ENCODE measurements around the gene PARL.

GRCh38 chr3:183782576-183783276 is 102.0 kb downstream of the PARL start:
- TF ChIP-seq CTCF (IDR thresholded peaks at IDR 0.05) (no peak), POLR2AphosphoS5 (IDR thresholded peaks at IDR 0.05; ENCODE audit: insufficient read depth in 1 of 2, low read depth in 1 of 2) (no peak)
